HG03575 (cell line): ENCODE results near the gene MCF2L2.
"Not testable (repeated sequence)": the region's sequence is repeated elsewhere in the genome, so short reads cannot be mapped to it uniquely, and the experiment has no call there.

Experiments
- ATAC-seq: cut with Tn5 transposase; IDR thresholded peaks from one replicate; pipeline ENCODE4 v1.9.1; 2021; ENCODE audit not compliant: unreplicated experiment, insufficient number of reproducible peaks, low FRiP score; ENCODE audit errors: extremely low read depth

MCF2L2 gene

DNA sequence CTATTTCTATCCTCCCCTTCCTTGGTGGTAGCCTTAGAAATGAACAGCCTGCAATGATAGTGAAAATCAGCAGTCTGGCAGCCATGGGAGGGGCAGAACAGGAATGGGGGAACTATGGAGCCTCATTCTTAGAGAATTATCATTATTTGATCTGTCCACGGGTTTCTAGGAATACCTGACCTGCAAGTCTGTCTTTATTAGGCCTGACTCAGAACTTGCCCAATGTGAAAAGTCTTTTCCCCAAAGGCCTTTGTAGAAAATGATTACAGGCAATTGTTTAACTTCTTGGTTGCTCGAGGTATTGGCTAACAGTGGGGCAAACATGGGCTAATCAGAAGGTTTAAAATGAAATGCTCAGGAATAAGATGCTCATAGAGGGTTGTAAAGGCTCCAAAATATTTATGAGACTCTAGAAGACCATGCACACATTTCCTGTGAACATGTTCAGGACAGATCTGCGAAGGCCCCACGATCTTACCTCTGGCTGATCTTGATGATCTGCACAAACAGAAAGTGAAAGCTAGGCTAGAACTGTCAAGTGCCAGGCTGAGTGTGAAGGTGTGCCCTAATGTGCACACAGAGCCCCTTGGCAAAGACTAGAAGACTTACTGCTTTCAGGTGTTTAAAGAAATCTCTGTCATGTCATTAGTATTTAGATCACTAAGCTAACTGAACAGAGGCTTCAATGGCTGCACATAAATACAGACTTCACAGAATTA is 226.3 kb downstream of the MCF2L2 start:
- ATAC-seq, result no peak

DNA sequence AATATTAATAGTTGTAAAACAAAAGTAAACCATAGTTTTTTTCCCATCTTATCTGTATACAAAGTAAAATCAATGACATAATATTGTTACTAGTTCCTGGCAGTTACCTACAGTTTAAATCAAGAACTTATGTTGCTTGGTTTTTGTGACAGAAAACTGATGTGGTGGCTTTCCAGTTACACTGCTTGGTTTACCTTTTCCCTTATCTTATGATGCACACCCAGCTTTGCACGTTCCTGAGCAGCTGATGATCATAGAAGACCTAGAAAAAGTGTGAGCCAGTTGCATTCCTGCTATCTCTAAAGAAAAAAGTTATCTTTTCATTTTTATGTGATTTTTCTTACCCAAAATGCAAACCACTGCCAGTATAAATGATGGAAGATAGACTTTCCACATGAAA is 229.5 kb downstream of the MCF2L2 start:
- ATAC-seq, result no peak

DNA sequence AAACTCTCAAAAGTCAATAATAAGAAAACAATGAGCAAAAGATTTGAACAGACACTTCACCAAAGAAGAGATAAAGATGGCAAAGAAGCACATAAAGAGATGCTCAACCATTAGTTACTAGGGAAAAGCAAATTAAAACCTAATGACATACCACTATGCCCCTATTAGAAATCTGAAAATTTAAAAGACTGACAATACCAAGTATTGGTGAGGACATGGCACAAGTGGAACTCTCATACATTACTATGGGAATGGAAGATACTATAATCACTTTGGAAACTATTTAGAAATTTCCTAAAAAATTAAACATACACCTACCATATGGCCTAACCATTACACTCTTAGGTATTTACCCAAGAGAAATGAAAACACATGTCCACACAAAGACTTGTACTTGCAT is 230.7 kb downstream of the MCF2L2 start:
- ATAC-seq, result no peak

DNA sequence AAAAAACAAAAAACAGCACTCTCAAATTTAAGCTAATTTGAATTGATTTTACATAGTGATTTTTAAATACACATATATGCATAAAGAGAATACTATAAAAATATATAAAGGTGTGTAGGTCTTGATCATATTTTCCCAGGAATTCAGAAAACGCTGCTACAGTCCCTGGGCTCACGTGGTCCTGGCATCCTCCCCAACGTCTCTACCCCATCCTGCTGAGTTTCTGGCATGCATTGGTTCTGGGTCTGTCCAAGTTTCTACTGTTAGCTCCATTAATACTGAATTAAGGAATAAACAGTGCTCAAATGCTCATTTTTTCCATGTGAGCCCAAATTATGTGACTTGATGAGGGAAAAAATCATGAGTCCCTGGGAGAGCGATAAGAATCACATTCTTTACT is 233.2 kb downstream of the MCF2L2 start:
- ATAC-seq, result no peak

DNA sequence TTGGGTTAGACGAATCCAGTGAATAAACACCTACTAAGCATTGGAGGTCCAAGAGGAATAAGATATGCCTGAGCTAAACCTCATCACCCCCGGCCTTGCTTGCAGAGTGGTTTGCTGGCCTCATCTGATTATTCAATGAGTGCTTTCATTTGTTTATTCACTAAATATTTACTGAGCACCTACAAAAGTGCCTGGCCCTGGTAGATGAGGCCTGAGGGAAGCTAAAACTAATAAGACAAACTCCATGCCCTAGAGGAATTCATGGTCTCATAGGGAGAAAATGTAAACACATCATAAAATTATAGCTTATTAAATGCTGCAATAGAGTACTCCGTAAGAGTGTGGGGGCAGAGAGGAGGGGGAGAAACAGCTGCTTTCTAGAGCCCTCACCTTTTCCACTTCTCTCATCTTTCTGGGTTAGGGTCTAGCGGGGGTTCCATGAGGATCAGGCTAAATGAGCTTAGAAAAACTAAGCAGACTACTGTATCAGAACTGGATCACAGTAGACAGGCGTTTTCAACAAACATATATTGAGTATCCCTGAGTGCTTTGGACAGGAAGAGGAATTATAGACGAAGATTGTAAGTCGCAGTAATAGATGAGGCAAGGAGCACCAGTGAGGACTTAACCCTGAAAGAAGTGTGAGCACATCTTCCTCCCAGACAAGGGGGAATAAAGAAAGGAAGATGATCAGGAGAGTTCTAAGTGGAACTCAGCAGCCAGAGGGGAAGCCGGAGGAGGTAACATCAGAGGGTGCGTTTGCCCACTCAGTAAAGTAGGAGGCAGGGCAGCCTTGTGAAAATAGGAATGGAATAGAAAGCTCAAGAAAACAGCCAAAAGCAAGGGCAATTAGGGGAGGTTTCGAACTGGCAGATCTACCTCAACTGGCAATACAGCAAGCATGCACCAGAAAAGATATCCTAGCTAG is 234.4 kb downstream of the MCF2L2 start:
- ATAC-seq, result no peak

DNA sequence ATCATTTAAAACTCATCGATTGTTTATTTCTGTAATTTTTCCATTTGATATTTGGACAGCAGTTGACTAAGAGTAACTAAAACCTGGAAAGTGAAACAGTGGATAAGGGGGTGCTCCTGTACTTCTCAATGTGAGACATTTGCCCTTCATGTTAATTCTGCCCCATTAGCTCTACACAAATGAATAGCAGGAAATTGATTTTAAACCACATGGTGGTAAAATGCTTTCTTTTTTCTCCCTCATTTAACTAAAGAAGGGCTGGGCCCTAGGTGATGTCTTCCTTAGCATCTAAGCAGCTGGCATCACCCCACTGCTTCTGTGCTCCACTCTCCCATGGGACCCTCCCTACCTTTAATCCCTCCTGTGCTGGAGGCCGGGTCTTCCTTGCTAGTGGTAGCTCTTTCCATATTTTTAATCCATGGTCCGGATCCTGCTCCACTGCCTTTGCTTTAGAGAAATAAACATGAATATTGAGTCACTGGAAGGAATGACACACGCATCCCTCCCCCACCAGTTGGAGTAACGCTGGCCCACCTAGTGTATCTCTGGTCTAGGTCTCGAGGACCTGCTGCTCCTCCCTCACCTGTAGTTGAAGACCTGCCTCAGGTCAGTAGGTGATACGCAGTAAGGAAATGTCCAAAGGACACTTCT is 235.6 kb downstream of the MCF2L2 start:
- no peak for ATAC-seq

DNA sequence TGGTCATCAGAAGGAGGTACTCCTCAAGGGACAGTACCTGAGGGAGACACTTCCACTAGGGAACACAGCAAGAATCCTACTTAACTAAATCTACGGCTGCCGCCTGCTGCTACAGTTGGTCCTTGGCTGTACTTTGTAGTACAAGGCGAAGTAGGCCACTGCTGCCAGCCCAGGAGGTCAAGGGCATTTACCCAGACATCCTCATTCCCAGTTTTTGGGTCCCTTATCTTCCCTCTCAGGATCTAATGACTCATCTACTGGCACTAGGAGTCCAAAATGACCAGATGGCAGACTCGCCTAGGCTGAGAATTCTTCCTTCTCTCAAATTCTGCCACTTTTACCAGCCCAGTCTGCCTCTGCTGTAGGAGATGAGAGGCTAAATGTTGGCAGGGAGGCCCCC is 238.8 kb downstream of the MCF2L2 start:
- ATAC-seq, result no peak

DNA sequence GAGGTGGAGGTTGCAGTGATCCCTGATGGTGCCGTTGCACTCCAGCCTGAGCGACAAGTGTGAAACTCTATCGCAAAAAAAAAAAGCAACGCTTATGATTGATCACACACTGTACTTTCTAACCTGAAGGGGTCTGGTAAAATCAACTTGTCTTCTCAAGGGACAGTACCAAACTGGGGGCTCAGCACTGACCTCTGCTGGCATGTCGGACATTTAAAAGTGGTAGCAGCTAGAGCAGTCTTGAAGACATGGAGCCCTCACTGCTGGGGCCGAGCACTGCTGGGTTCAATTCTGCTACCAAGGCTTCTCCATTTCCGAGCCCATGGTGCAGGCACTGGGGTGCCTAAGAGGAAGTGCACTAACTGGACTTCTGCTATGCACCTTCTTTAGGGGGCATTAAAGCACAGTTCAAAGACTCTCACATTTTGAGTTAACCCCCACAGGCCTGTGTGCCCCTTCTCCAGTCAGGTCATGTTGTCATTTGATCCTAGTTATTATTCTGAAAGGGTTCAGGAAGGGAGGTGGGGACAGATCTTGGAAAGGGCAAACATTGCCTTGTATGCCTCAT is 239.4 kb downstream of the MCF2L2 start:
- ATAC-seq, result no peak

DNA sequence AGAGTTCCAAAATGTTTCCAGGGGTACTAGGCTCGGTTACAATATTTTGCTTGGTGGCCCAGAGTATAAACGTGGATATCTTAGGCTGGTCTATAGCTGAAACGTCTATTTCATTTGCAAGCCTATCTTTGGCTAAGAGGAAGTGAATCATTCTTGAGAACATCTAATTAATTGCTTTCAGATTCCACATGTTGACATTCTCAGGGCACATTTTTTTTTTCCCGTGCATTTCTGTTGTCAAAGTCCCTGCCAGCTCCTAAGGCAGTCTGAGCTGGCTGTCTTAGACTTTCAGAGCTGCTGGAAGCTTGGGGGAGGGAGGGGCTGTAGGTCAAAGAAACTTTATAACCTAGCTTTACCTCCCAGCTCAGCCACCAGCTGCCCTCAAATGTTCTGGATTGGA is 242.7 kb downstream of the MCF2L2 start:
- no peak for ATAC-seq

DNA sequence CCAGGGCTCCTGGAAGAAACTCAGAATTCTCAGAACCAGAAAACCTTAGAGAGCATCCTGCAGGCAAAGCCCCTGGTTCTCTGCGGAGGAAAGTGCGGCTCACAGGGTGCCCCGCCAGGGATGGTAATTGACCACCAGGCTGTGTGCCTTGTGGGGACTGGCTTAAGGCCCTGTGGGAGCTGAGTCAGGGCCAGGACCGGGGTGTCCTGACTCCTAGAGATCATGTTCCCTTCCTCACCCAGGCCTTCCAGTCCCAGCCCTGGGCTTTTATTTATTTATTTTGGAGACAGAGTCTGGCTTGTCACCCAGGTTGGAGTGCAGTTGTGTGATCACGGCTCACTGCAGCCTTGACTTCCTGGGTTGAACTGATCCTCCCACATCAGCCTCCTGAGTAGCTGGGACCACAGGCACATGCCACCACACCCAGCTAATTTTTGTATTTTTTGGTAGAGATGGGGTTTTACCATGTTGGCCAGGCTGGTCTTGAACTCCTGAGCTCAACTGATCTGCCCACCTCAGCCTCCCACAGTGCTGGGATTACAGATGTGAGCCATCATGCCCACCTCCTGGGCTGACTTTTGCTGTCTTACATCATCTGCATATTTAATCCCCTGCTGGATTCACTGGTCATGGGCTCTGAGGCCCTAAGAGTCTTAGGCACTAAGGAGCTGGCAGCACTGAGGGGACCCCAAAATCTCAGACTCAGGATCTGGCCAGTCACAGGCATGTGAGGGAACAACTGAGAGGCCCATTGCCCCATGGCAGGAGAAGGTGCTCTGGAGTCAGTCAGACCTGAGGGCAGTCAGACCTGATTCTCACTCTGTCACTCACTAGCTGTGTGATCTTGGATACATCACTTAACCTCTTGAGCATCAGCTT is 245.4 kb downstream of the MCF2L2 start:
- no peak for ATAC-seq

DNA sequence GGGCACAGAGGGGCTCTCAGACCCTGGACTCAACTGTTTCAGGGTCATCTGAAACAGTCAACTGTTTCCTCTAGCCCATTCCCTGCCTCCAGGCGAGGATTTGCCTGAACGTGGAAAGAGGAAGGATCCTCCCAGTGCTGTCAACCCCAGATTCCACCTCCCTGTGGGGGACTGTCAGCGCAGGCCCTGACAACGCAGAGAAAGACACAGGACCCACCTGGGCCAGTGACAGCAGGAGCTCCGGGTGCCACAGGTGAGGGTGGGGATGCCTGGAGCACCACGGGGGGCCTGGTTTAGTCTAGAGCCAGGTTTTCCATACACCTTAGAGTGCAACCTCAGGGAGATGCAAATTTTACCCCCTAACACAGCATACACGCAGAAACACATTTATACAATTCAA is 246.3 kb downstream of the MCF2L2 start:
- no peak for ATAC-seq

DNA sequence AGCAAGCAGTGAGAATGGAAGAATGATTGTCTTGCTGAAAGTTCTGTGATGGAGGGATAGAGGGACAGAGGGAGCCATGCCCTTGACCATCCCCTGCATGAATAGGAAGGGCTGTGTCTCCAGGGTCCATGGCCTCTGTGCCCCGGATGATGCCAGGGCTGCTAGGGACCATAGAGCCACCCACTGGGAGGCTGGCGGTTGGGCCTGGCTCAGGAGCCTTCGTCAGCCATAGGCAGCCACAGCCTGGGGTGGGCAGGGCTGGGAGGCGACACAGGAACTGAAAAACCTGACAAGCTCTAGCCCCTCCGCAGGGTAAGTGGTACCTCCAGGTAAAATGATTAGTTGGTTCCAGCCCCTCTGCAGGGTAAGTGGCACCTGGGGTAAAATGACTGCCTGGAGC is 246.8 kb downstream of the MCF2L2 start:
- no peak for ATAC-seq

DNA sequence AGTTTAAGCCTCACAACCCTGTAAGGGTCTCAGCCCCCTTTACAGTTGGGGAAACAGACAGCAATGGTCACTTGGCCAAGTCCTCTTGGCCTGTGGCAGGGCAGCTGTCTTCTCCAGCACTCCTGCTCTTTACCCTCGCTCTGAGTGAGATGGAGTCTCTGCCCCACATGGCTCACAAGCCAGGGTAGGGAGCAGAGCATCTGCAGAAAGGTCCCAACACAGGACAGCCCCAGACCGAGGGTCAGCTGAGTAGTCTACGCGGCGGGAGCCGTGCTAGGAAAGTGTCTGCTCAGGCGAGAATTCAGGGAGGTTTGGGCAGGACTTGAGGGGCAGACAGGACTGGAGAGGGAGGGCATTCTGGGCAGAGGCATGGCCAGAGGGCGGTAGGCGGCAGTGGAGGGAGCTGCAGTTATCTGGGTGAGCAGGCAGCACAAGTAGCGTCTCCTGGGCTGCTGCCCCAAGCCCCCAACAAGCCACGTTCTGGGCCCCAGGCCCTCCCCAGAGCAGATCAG is 247.6 kb downstream of the MCF2L2 start:
- ATAC-seq, result no peak

DNA sequence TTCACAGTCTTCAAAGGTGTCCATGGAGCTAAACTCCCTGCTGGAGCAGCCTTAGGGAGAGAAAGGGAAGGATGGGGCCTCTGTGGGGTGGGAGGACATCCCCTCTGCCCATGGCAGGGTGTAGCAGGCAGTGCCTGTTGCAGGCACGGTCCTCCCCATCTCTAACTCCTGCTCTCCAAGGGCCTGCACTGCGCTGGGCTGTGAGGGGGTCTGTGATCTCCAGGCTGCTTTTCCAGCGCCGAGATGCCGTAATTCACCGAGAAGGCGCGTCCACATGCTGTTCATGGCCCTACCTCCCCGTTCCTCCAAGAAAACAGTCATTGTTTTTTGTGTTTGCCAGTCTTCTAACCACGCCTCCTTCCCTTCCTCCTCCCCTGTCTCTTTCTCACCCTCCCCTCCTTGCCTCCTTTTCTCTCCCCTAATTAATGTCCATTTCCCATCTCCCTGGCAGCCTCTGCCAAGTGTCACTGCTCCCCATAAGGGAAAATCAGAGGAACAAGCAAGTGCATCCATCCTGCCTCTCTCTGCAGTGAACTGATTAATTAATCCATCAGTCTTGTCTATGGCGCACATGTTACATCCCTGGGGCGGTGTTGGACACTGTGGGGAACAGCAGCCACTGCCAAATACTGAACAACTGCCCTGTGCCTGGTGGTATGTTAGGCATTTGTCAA is 248.2 kb downstream of the MCF2L2 start:
- no peak for ATAC-seq

DNA sequence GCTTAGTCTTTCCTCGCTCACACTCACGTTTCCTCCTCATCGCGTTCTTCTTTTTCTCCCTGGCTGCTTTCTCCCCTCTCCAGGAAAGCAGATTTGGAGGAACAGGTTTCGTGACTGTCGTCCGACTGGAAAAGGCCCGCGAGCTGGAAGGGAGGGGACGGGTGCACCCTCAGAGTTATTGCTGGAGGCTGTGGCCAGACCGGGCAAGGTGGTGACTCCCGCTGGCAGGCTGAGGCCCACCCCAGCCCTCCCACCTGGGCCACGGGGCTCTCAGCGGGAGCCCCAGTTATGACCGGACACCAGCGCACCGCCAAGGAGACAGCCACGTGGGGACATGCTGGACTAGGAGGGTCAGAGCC is 248.9 kb downstream of the MCF2L2 start:
- not testable (repeated sequence) for ATAC-seq

DNA sequence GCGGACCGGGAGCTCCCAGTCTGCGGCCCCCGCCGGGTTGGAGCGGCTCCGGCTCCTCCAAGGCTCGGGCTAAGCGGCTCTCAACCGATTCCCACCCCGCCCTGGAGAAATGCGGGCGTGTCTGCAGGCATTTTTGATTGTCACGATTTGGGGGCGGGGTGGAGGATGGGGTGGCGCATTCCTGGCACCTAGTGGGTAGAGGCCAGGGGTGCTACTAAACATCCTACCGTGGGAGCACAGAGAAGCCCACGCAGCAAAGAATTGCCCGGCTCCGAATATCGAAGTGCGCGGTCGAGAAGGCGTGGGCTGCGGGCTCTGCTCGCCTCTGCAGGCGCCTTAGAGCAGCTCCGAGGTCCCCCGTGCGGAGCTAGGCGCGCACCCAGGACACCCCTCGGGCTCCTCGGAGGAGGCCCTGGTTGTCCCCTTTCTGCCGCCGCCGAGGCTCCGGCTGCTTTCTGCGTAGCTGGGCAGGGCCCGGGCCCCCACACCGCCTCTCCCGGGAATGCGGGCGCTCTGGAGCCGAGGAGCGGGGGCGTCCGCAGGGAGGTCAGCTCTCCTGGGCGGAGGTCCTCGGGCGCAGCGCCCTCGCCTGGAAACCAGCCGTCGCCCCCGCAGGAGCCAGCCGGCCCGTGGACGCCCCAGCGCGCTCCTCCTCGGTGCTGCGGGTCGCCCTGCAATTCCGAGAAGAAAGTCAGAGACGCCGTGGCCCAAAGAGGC is 249.4 kb downstream of the MCF2L2 start:
- no peak for ATAC-seq

DNA sequence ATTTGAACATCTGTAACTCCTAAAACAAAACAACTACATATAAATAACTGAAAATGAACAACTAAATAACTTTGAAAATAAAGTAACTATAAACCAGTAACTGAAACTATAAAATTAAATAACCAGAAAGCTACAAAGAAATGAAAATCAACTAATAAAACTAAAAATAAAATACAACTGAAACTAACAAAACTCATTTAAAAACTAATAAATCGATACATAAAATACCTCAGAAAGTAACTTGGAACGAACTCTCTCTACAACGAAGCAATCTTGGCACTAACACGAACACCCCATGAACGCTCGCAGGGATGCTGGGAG is 249.9 kb downstream of the MCF2L2 start:
- no peak for ATAC-seq
